ENCODE results near the gene EFHD1. TPM values are rescaled to one million over a fixed set of nuclear protein-coding genes. Genes with fewer than 3 reads are reported as not detected.

Gene EFHD1
- total RNA-seq, 1 experiment from 2014 or later: 0.47 TPM

GRCh38 chr2:232659359-232659758 lies 26.0 kb downstream of the EFHD1 start:
- H3K4me3 Mint-ChIP-seq (ENCODE audit: low read depth, unreplicated experiment): no peak overlapping the region
- TF ChIP-seq CTCF (IDR thresholded peaks at IDR 0.05; ENCODE audit: unreplicated experiment): no peak
- H3K4me1 Mint-ChIP-seq (ENCODE audit: low read depth, unreplicated experiment): no peaks in the 10 kb centered on the region
- BruUV-seq (replicated peaks): no TSS peak
- intact Hi-C loops (cut with micrococcal nuclease; ENCODE audit: unreplicated experiment): no loop called here
- peaks cover 22% of the 10 kb centered on the region for H3K27me3 Mint-ChIP-seq (ENCODE audit: unreplicated experiment)
- H3K27ac Mint-ChIP-seq (ENCODE audit: unreplicated experiment): no peak overlapping the region
- CTCF ChIA-PET: no interaction called here
- no peaks in the 10 kb centered on the region for H3K9me3 Mint-ChIP-seq (ENCODE audit: low read depth, unreplicated experiment)
- H3K36me3 Mint-ChIP-seq (ENCODE audit: insufficient read depth, unreplicated experiment): no peaks in the 10 kb centered on the region
- no peak for DNase-seq

GRCh38 chr2:232662486-232663260 lies 29.3 kb downstream of the EFHD1 start:
- no peak overlapping the region for H3K4me3 Mint-ChIP-seq (ENCODE audit: low read depth, unreplicated experiment)
- H3K36me3 Mint-ChIP-seq (ENCODE audit: insufficient read depth, unreplicated experiment): no peaks in the 10 kb centered on the region
- no peak for DNase-seq
- no peak for TF ChIP-seq CTCF (IDR thresholded peaks at IDR 0.05; ENCODE audit: unreplicated experiment)
- no peaks in the 10 kb centered on the region for H3K9me3 Mint-ChIP-seq (ENCODE audit: low read depth, unreplicated experiment)
- intact Hi-C loops (cut with micrococcal nuclease; ENCODE audit: unreplicated experiment): no loop called here
- no peaks in the 10 kb centered on the region for H3K4me1 Mint-ChIP-seq (ENCODE audit: low read depth, unreplicated experiment)
- no TSS peak for BruUV-seq (replicated peaks)
- no peak overlapping the region for H3K27ac Mint-ChIP-seq (ENCODE audit: unreplicated experiment)
- CTCF ChIA-PET: no interaction called here
- peaks cover 8% of the 10 kb centered on the region for H3K27me3 Mint-ChIP-seq (ENCODE audit: unreplicated experiment)

DNA sequence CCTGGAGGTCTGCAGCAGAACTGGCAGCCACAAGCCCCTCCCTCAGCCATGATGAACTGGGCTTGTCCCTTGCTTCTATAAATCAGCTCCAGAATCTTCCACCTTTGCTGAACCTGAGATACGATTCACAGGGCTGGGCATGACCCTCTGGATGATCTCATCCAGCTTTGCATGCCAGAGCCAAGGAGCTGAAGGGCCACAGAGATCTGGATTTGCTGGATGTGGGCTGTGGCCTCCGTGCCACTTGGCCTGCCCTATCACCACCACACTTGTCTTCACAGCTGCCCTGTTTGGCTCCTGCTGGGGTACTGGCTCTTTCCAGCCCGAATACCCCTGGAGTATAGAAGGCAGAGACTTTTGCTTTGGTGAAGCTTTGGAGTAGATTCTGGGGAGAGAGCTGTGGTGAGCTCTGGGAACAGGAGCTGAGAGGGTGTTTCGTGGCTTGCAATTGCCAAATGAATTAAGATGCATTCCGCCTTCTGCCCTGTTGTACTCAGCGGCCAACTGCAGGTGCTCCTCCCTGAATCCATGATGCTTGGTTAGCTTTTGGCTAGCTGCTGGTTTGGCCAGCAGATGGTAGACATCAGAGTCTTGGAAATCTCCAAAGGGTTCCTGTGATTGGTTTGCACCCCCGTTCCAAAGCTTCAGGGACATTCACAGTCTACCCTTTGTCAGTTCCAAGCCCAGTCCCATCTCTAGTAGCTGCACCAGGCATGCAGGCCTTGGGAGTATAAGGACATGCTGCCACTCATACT lies 32.8 kb downstream of the EFHD1 start:
- no peaks in the 10 kb centered on the region for H3K36me3 Mint-ChIP-seq (ENCODE audit: insufficient read depth, unreplicated experiment)
- H3K27ac Mint-ChIP-seq (ENCODE audit: unreplicated experiment): no peak overlapping the region
- no peak for TF ChIP-seq CTCF (IDR thresholded peaks at IDR 0.05; ENCODE audit: unreplicated experiment)
- CTCF ChIA-PET: no interaction called here
- no TSS peak for BruUV-seq (replicated peaks)
- no peak overlapping the region for H3K4me3 Mint-ChIP-seq (ENCODE audit: low read depth, unreplicated experiment)
- intact Hi-C loops (cut with micrococcal nuclease; ENCODE audit: unreplicated experiment): no loop called here
- H3K4me1 Mint-ChIP-seq (ENCODE audit: low read depth, unreplicated experiment): peaks cover 8% of the 10 kb centered on the region
- H3K9me3 Mint-ChIP-seq (ENCODE audit: low read depth, unreplicated experiment): no peaks in the 10 kb centered on the region
- no peaks in the 10 kb centered on the region for H3K27me3 Mint-ChIP-seq (ENCODE audit: unreplicated experiment)
- no peak for DNase-seq

- DNase-seq: no peak
- Mint-ChIP-seq H3K27ac (ENCODE audit: unreplicated experiment) (no peak overlapping the region), H3K4me1 (ENCODE audit: low read depth, unreplicated experiment) (peaks cover 15% of the 10 kb centered on the region), H3K27me3 (ENCODE audit: unreplicated experiment) (no peaks in the 10 kb centered on the region), H3K4me3 (ENCODE audit: low read depth, unreplicated experiment) (no peak overlapping the region), H3K36me3 (ENCODE audit: insufficient read depth, unreplicated experiment) (no peaks in the 10 kb centered on the region), H3K9me3 (ENCODE audit: low read depth, unreplicated experiment) (no peaks in the 10 kb centered on the region)
- CTCF ChIA-PET: interaction anchor here (1.2 kb wide), 1 partner anchor 31 kb away, joined by 3 read pairs; no protein-coding TSS in a partner anchor
- no peak for TF ChIP-seq CTCF (IDR thresholded peaks at IDR 0.05; ENCODE audit: unreplicated experiment)
- BruUV-seq (replicated peaks): no TSS peak
- intact Hi-C loops (cut with micrococcal nuclease; ENCODE audit: unreplicated experiment): no loop called here
These were observed 34.7 kb downstream of the EFHD1 start for GRCh38 chr2:232667989-232668583.
